Spleen (tissue), 7 donors: ENCODE measurements around the gene CPAMD8.

Source experiments
- CTCF ChIP-seq, 11 experiments: fragments of 200-600 bp in 7 of 11; fragments of 450-650 bp in 4 of 11; sonication (generic) in 4 of 11; IDR thresholded peaks in 8 of 11; conservative IDR thresholded peaks in 3 of 11; 1 replicate in 7 of 11; 2 replicates in 4 of 11; pipeline versions ENCODE4 v1.4.0 to v1.8.0; 2016 to 2021; ENCODE audit warnings: antibody characterized with exemption in 11 of 11, inconsistent platforms in 4 of 11, mild to moderate bottlenecking in 1 of 11
- POLR2A ChIP-seq, 3 donors: fragments of 450-650 bp; IDR thresholded peaks; one replicate each; pipeline ENCODE4 v1.5.1; 2017; ENCODE audit warnings: antibody characterized with exemption in 3 of 3, mild to moderate bottlenecking in 1 of 3
- POLR2AphosphoS5 ChIP-seq, 3 donors: sonication (generic); formaldehyde crosslinking; IDR thresholded peaks; one replicate each; pipeline ENCODE4 v1.5.1; 2017; ENCODE audit warnings: antibody characterized with exemption in 3 of 3
- donor health status: DM: no; HTN: no; CAD: no; lungs with moderate emphysema.
- donor health status: DM: no; HTN: no; CAD: no.
- donor health status: DM: no; HTN: no; CAD: no.

- TF ChIP-seq CTCF (IDR thresholded peaks at IDR 0.05 in 8 of 11, conservative IDR thresholded peaks at IDR 0.05 in 3 of 11) (no peak), POLR2A (IDR thresholded peaks at IDR 0.05) (no peak), POLR2AphosphoS5 (IDR thresholded peaks at IDR 0.05) (no peak)
Measured at GRCh38 chr19:17021328-17021727, 5.3 kb downstream of the CPAMD8 start.
